ENCODE results near the gene AP2B1. TPM values are rescaled to one million over a fixed set of nuclear protein-coding genes. Genes with fewer than 3 reads are reported as not detected.

The AP2B1 gene
- total RNA-seq, 1 donor from 2014 or later, result 145 TPM

DNA sequence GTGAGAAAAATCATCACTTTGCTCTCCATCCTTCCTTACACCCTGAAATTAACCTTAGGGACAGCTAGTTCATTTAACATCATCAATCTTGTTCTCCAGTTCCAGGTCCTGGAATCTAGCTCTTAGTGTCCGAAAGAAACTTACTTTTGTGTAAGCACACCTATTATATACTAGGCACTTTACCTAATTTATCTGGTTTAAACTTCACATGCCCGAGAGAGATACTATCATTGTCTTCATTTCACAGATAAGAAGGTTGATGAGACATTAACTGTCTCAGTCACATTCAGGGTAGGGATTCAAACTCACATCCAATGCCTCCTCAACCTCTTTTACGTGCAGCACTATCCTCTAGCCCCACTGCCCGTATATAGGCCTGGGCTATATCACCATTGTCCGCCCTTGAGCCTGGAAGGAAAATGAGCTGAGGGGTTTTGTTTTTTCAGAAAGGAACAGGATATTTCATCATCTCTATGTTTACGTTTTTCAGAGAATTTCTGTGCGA is 501 bp upstream of the AP2B1 start:
- Histone ChIP-seq H3K4me1 (peaks cover 23% of the 10 kb centered on the region), H3K27ac (peak overlapping the region; percentile 90), H3K36me3 (no peaks in the 10 kb centered on the region), H3K4me3 (peak overlapping the region; percentile 66), H3K27me3 (ENCODE audit: low read depth) (no peaks in the 10 kb centered on the region), H3K9me3 (no peaks in the 10 kb centered on the region)
- DNase-seq (no peak), ATAC-seq (peak; percentile 1 to 9)
- TF ChIP-seq, protein P1, sequence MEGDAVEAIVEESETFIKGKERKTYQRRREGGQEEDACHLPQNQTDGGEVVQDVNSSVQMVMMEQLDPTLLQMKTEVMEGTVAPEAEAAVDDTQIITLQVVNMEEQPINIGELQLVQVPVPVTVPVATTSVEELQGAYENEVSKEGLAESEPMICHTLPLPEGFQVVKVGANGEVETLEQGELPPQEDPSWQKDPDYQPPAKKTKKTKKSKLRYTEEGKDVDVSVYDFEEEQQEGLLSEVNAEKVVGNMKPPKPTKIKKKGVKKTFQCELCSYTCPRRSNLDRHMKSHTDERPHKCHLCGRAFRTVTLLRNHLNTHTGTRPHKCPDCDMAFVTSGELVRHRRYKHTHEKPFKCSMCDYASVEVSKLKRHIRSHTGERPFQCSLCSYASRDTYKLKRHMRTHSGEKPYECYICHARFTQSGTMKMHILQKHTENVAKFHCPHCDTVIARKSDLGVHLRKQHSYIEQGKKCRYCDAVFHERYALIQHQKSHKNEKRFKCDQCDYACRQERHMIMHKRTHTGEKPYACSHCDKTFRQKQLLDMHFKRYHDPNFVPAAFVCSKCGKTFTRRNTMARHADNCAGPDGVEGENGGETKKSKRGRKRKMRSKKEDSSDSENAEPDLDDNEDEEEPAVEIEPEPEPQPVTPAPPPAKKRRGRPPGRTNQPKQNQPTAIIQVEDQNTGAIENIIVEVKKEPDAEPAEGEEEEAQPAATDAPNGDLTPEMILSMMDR (IDR thresholded peaks at IDR 0.05), result no peak
- intact Hi-C loops (cut with DNase I), result no loop called here

- TF ChIP-seq, protein P1 (IDR thresholded peaks at IDR 0.05), result no peak
- ATAC-seq (peak; percentile 48 to 75), DNase-seq (no peak)
- intact Hi-C loops (cut with DNase I), result no loop called here
- H3K4me1 ChIP-seq, result peaks cover 27% of the 10 kb centered on the region
- no peaks in the 10 kb centered on the region for H3K27me3 ChIP-seq (ENCODE audit: low read depth)
- H3K36me3 ChIP-seq, result no peaks in the 10 kb centered on the region
- H3K27ac ChIP-seq, result peak overlapping the region; percentile 90
- H3K4me3 ChIP-seq, result peak overlapping the region; percentile 66
- no peaks in the 10 kb centered on the region for H3K9me3 ChIP-seq
These were observed 1.2 kb downstream of the AP2B1 start for GRCh38 chr17:35588196-35588920.

DNA sequence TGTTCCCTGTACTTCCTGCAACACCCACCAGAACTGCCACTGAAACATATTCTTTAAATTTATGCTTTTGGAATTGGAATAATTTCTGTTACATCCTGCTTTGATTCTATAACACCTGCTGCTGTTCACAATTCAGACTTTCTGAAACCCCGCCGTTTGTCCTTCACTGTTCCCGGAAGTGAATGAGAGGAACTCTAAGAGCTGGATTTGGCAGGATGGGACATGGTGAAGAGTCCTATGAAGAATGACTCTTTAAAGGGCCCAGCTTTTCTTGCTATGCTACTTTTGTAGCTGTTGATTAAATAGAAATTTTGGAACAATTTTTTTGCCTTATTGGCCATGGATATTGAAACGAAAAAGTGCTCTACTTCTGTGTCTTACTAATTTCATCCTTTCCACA is 8.9 kb downstream of the AP2B1 start:
- no peak overlapping the region for H3K4me3 ChIP-seq
- intact Hi-C loops (cut with DNase I), result no loop called here
- ATAC-seq, result peak; percentile 32 to 67
- peaks cover 8% of the 10 kb centered on the region for H3K4me1 ChIP-seq
- H3K36me3 ChIP-seq, result peaks cover 73% of the 10 kb centered on the region
- TF ChIP-seq, protein P1 (IDR thresholded peaks at IDR 0.05), result no peak
- H3K27me3 ChIP-seq (ENCODE audit: low read depth), result no peaks in the 10 kb centered on the region
- no peak for DNase-seq
- no peak overlapping the region for H3K27ac ChIP-seq
- H3K9me3 ChIP-seq, result no peaks in the 10 kb centered on the region

GRCh38 chr17:35596530-35597233 is 9.6 kb downstream of the AP2B1 start:
- intact Hi-C loops (cut with DNase I), result no loop called here
- TF ChIP-seq, protein P1 (IDR thresholded peaks at IDR 0.05), result no peak
- Histone ChIP-seq H3K27ac (no peak overlapping the region), H3K27me3 (ENCODE audit: low read depth) (no peaks in the 10 kb centered on the region), H3K36me3 (peaks cover 79% of the 10 kb centered on the region), H3K4me1 (peaks cover 4% of the 10 kb centered on the region), H3K9me3 (no peaks in the 10 kb centered on the region), H3K4me3 (no peak overlapping the region)
- DNase-seq (no peak), ATAC-seq (peak; percentile 28 to 45)

GRCh38 chr17:35597604-35598003 is 10.5 kb downstream of the AP2B1 start:
- intact Hi-C loops (cut with DNase I), result no loop called here
- Histone ChIP-seq H3K4me1 (no peaks in the 10 kb centered on the region), H3K4me3 (no peak overlapping the region), H3K27me3 (ENCODE audit: low read depth) (no peaks in the 10 kb centered on the region), H3K27ac (no peak overlapping the region), H3K9me3 (no peaks in the 10 kb centered on the region), H3K36me3 (peaks cover 87% of the 10 kb centered on the region)
- DNase-seq (no peak), ATAC-seq (no peak)
- TF ChIP-seq, protein P1 (IDR thresholded peaks at IDR 0.05), result no peak

All from lower lobe of right lung (tissue), 2 donors.